ENCODE measurements around the gene GPR152.

GRCh38 chr11:67489203-67489884 lies 36.8 kb upstream of the GPR152 start:
- TF ChIP-seq RFX5 (IDR thresholded peaks at IDR 0.05; ENCODE audit: borderline replicate concordance, low read depth, low read length) (no peak), CTCF (IDR thresholded peaks at IDR 0.05; ENCODE audit: control extremely low read depth in 1 of 3, insufficient read depth in 1 of 3, low read depth in 1 of 3, low read length in 3 of 3) (no peak), EZH2 (IDR thresholded peaks at IDR 0.05; ENCODE audit: low read depth, low read length, severe bottlenecking) (no peak), JUND (IDR thresholded peaks at IDR 0.05; ENCODE audit: low read length) (no peak), EGR1 (IDR thresholded peaks at IDR 0.05; ENCODE audit: borderline replicate concordance, low read depth, low read length) (no peak), POLR2AphosphoS5 (IDR thresholded peaks at IDR 0.05; ENCODE audit: low read depth, low read length) (no peak), RAD21 (IDR thresholded peaks at IDR 0.05 in 1 of 2, conservative IDR thresholded peaks at IDR 0.05 in 1 of 2; ENCODE audit: low read depth in 2 of 2, low read length in 2 of 2) (no peak), HDAC6 (IDR thresholded peaks at IDR 0.05; ENCODE audit: low read depth, low read length) (no peak), PHF8 (conservative IDR thresholded peaks at IDR 0.05; ENCODE audit: low read depth, low read length) (no peak), CREB1 (IDR thresholded peaks at IDR 0.05) (no peak), EP300 (IDR thresholded peaks at IDR 0.05; ENCODE audit: borderline replicate concordance in 1 of 2, low read depth in 2 of 2, low read length in 2 of 2) (no peak), CHD1 (IDR thresholded peaks at IDR 0.05; ENCODE audit: low read depth, low read length) (no peak)

Measured in H1 (cell line).